HEK293 (cell line): ENCODE results near the gene STIM1.

Experiments
- CTCF ChIA-PET: fragments of 350-600 bp; formaldehyde crosslinking; extraction: SDS; loops from one replicate; lab custom pipeline; 2021; ENCODE audit warnings: antibody characterized with exemption; lab: Yijun Ruan, JAX
- POLR2A ChIA-PET: fragments of 300-600 bp; formaldehyde crosslinking; extraction: SDS; loops from one replicate; lab custom pipeline; 2020; ENCODE audit warnings: antibody characterized with exemption, inconsistent platforms; lab: Yijun Ruan, JAX
- H3K27ac ChIP-seq: fragments of 200-500 bp; sonication (Bioruptor generic); 2 replicates; pipeline ENCODE4 v1.5.1; 2014; ENCODE audit warnings: low read depth, low read length, control low read depth, inconsistent platforms; ENCODE audit errors: extremely low read depth
- H3K36me3 ChIP-seq, 2 experiments: fragments of 200-500 bp in 1 of 2; sonication (Bioruptor generic) in 1 of 2; 1 replicate in 1 of 2; 2 replicates in 1 of 2; pipeline ENCODE4 v1.5.1; 2014 to 2017; ENCODE audit warnings: inconsistent platforms in 2 of 2, low read length in 2 of 2; ENCODE audit not compliant: control insufficient read depth in 2 of 2, insufficient read depth in 1 of 2
- H3K4me1 ChIP-seq: fragments of 200-500 bp; sonication (Bioruptor generic); 2 replicates; pipeline ENCODE4 v1.5.1; 2014; ENCODE audit warnings: mild to moderate bottlenecking, low read length, inconsistent platforms; ENCODE audit not compliant: control insufficient read depth, insufficient read depth
- H3K4me3 ChIP-seq: 2 replicates; pipeline ENCODE4 v1.5.1; 2011; ENCODE audit warnings: low read depth, mild to moderate bottlenecking, control low read depth, low read length, moderate library complexity
- H3K9me3 ChIP-seq: fragments of 200-500 bp; sonication (Bioruptor generic); 2 replicates; pipeline ENCODE4 v1.5.1; 2014; ENCODE audit warnings: low read depth, low read length, inconsistent platforms; ENCODE audit not compliant: control insufficient read depth, insufficient read depth
- AEBP2 ChIP-seq: fragments of 450-650 bp; formaldehyde crosslinking; IDR thresholded peaks from 2 replicates; pipeline ENCODE4 v1.5.1; 2016; ENCODE audit warnings: missing biosample characterization, missing genetic modification characterization, borderline replicate concordance
- HOXC10 ChIP-seq: sonication (generic); formaldehyde crosslinking; IDR thresholded peaks from 2 replicates; pipeline ENCODE4 v1.8.1; 2023; ENCODE audit warnings: mild to moderate bottlenecking, missing genetic modification reagents
- KLF16 ChIP-seq: fragments of 450-650 bp; formaldehyde crosslinking; IDR thresholded peaks from 2 replicates; pipeline ENCODE4 v1.5.1; 2017; ENCODE audit warnings: missing biosample characterization, missing genetic modification characterization
- PRDM10 ChIP-seq: fragments of 450-650 bp; formaldehyde crosslinking; IDR thresholded peaks from 2 replicates; pipeline ENCODE4 v1.5.1; 2016; ENCODE audit warnings: missing biosample characterization, missing genetic modification characterization
- SP3 ChIP-seq: fragments of 450-650 bp; formaldehyde crosslinking; IDR thresholded peaks from 2 replicates; pipeline ENCODE4 v1.5.1; 2016; ENCODE audit warnings: missing biosample characterization, missing genetic modification characterization
- WT1 ChIP-seq: fragments of 450-650 bp; formaldehyde crosslinking; IDR thresholded peaks from 2 replicates; pipeline ENCODE4 v1.5.1; 2016; ENCODE audit warnings: missing biosample characterization, missing genetic modification characterization
- YY1 ChIP-seq: fragments of 450-650 bp; formaldehyde crosslinking; IDR thresholded peaks from 2 replicates; pipeline ENCODE4 v1.5.1; 2018; ENCODE audit warnings: missing biosample characterization, missing genetic modification characterization
- YY2 ChIP-seq: fragments of 450-650 bp; formaldehyde crosslinking; IDR thresholded peaks from 2 replicates; pipeline ENCODE4 v1.5.1; 2016; ENCODE audit warnings: missing biosample characterization, missing genetic modification characterization
- ZBTB17 ChIP-seq: fragments of 450-650 bp; formaldehyde crosslinking; IDR thresholded peaks from 2 replicates; pipeline ENCODE4 v1.5.1; 2016; ENCODE audit warnings: missing biosample characterization, missing genetic modification characterization
- ZBTB20 ChIP-seq: fragments of 450-650 bp; formaldehyde crosslinking; IDR thresholded peaks from 2 replicates; pipeline ENCODE4 v1.5.1; 2016; ENCODE audit warnings: missing biosample characterization, missing genetic modification characterization
- ZBTB49 ChIP-seq: fragments of 450-650 bp; formaldehyde crosslinking; IDR thresholded peaks from 2 replicates; pipeline ENCODE4 v1.5.1; 2016; ENCODE audit warnings: missing biosample characterization, missing genetic modification characterization, low read depth
- ZFP37 ChIP-seq: fragments of 450-650 bp; formaldehyde crosslinking; IDR thresholded peaks from 2 replicates; pipeline ENCODE4 v1.5.1; 2016; ENCODE audit warnings: missing biosample characterization, missing genetic modification characterization
- ZNF112 ChIP-seq: fragments of 450-650 bp; formaldehyde crosslinking; IDR thresholded peaks from 2 replicates; pipeline ENCODE4 v1.5.0; 2017; ENCODE audit warnings: missing biosample characterization, missing genetic modification characterization
- ZNF24 ChIP-seq: fragments of 450-650 bp; formaldehyde crosslinking; IDR thresholded peaks from 2 replicates; pipeline ENCODE4 v1.5.1; 2016; ENCODE audit warnings: missing biosample characterization, missing genetic modification characterization
- ZNF26 ChIP-seq: fragments of 450-650 bp; formaldehyde crosslinking; IDR thresholded peaks from 2 replicates; pipeline ENCODE4 v1.5.1; 2016; ENCODE audit warnings: missing biosample characterization, missing genetic modification characterization
- ZNF354C ChIP-seq: fragments of 450-650 bp; formaldehyde crosslinking; IDR thresholded peaks from 2 replicates; pipeline ENCODE4 v1.5.1; 2016; ENCODE audit warnings: missing biosample characterization, missing genetic modification characterization, low read depth, borderline replicate concordance
- ZNF366 ChIP-seq: fragments of 450-650 bp; formaldehyde crosslinking; conservative IDR thresholded peaks from 2 replicates; pipeline ENCODE4 v1.5.1; 2016; ENCODE audit warnings: missing biosample characterization, missing genetic modification characterization
- ZNF394 ChIP-seq: fragments of 450-650 bp; formaldehyde crosslinking; IDR thresholded peaks from 2 replicates; pipeline ENCODE4 v1.5.1; 2016; ENCODE audit warnings: missing biosample characterization, missing genetic modification characterization, mild to moderate bottlenecking, moderate library complexity, borderline replicate concordance
- ZNF449 ChIP-seq: fragments of 450-650 bp; formaldehyde crosslinking; IDR thresholded peaks from 2 replicates; pipeline ENCODE4 v1.5.1; 2017; ENCODE audit warnings: missing biosample characterization, mild to moderate bottlenecking, missing genetic modification characterization, moderate library complexity
- ZNF561 ChIP-seq: fragments of 450-650 bp; IDR thresholded peaks from 2 replicates; pipeline ENCODE4 v1.5.1; 2018; ENCODE audit warnings: missing biosample characterization, missing genetic modification characterization, borderline replicate concordance
- ZNF626 ChIP-seq: fragments of 450-650 bp; sonication (Bioruptor Pico); formaldehyde crosslinking; IDR thresholded peaks from 2 replicates; pipeline ENCODE4 v1.5.1; 2018; ENCODE audit warnings: missing biosample characterization, missing genetic modification characterization, inconsistent platforms
- ZNF629 ChIP-seq: fragments of 450-650 bp; formaldehyde crosslinking; IDR thresholded peaks from 2 replicates; pipeline ENCODE4 v1.5.1; 2017; ENCODE audit warnings: missing biosample characterization, missing genetic modification characterization
- ZNF777 ChIP-seq: fragments of 450-650 bp; formaldehyde crosslinking; IDR thresholded peaks from 2 replicates; pipeline ENCODE4 v1.5.1; 2017; ENCODE audit warnings: missing biosample characterization, missing genetic modification characterization, borderline replicate concordance
- ZSCAN30 ChIP-seq: fragments of 450-650 bp; IDR thresholded peaks from 2 replicates; pipeline ENCODE4 v1.5.1; 2018; ENCODE audit warnings: missing biosample characterization, mild to moderate bottlenecking, missing genetic modification characterization, moderate library complexity

STIM1 gene

GRCh38 chr11:3859373-3859881 is 4.0 kb downstream of the STIM1 start (continued):
- TF ChIP-seq PRDM10 (tag by site-specific recombination): no peak
- TF ChIP-seq ZBTB17 (tag by site-specific recombination): peak; percentile 83
- no peak for TF ChIP-seq WT1 (tag by site-specific recombination)
- TF ChIP-seq YY1: no peak
- no peak for TF ChIP-seq ZNF626 (tag by site-specific recombination)
- no peak for TF ChIP-seq ZNF449 (tag by site-specific recombination)
- TF ChIP-seq ZNF394 (tag by site-specific recombination): no peak
- peak; percentile 80 for TF ChIP-seq ZBTB20 (tag by site-specific recombination)
- no peak for TF ChIP-seq ZNF629 (tag by site-specific recombination)
- TF ChIP-seq ZNF112 (tag by site-specific recombination): no peak
- peak; percentile 28; the same call in 1 of the 2 replicates for TF ChIP-seq ZNF561 (tag by site-specific recombination)
- no peak for TF ChIP-seq ZNF777 (tag by site-specific recombination)
- 0 out of 2 replicates have a peak, but pooled peaks have one; percentile 17 for TF ChIP-seq SP3 (tag by site-specific recombination)
- no peak for TF ChIP-seq HOXC10 (CRISPR knock-in tag)
- TF ChIP-seq ZBTB49: no peak
- TF ChIP-seq ZNF26 (tag by site-specific recombination): no peak
- TF ChIP-seq ZNF366 (tag by site-specific recombination): no peak

GRCh38 chr11:3860375-3860774 is 4.9 kb downstream of the STIM1 start:
- Histone ChIP-seq H3K9me3 (no peaks in the 10 kb centered on the region), H3K36me3 (no peaks in the 10 kb centered on the region), H3K4me3 (no peak overlapping the region), H3K27ac (no peak overlapping the region), H3K4me1 (no peaks in the 10 kb centered on the region)
- ChIA-PET POLR2A (no interaction called here), CTCF (interaction anchor here (2.7 to 5.0 kb wide), 2 partner anchors 11 to 213 kb away, joined by 19 to 21 read pairs; no protein-coding TSS in a partner anchor)
- TF ChIP-seq YY2 (no peak), ZNF26 (tag by site-specific recombination) (no peak), ZSCAN30 (tag by site-specific recombination) (no peak), ZNF354C (tag by site-specific recombination) (no peak), ZFP37 (tag by site-specific recombination) (no peak), KLF16 (no peak), AEBP2 (no peak), ZNF24 (tag by site-specific recombination) (no peak)
